ENCODE data around the gene HIPK3.

Gene HIPK3

DNA sequence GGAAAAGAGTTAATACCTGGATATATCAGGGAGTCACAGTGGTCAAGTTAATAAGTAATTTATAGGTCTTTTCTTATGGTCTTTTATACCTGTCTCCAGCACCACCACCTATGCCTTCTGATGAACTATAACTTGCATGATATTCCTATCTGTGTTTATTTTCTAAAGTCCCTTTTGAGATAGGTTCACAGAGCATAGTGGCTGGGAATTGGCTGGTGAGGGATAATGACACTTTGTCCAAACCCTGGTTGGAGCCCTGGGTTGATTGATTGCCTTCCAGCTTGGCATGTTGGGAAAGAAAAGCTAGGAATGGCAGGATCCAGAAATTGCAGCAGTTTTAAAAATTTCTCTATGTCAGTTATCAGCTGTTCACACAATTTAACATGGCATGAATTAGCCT lies 23.2 kb downstream of the HIPK3 start:
- Histone ChIP-seq H3K27ac (ENCODE audit: low read length) (no peak overlapping the region), H3K9ac (ENCODE audit: low read depth, low read length) (no peak overlapping the region), H3K4me3 (ENCODE audit: low read depth in 1 of 2, low read length in 2 of 2) (no peak overlapping the region), H3K4me2 (ENCODE audit: insufficient read depth, low read length) (no peak overlapping the region), H2AFZ (ENCODE audit: low read depth, low read length) (no peak overlapping the region), H3K9me3 (ENCODE audit: insufficient read depth, low read length, severe bottlenecking) (no peaks in the 10 kb centered on the region), H3K36me3 (ENCODE audit: insufficient read depth, low read length) (no peaks in the 10 kb centered on the region), H3K27me3 (ENCODE audit: insufficient read depth, low read length, poor library complexity) (no peaks in the 10 kb centered on the region), H4K20me1 (ENCODE audit: insufficient read depth, low read length) (peaks cover 37% of the 10 kb centered on the region), H3K4me1 (ENCODE audit: insufficient read depth, low read length) (no peaks in the 10 kb centered on the region), H3K79me2 (ENCODE audit: insufficient read depth, low read length) (peaks cover 97% of the 10 kb centered on the region)
- no peak for DNase-seq
- no peak for TF ChIP-seq EZH2 (IDR thresholded peaks at IDR 0.05; ENCODE audit: borderline replicate concordance, low read depth, low read length, severe bottlenecking)
- TF ChIP-seq, protein P1, sequence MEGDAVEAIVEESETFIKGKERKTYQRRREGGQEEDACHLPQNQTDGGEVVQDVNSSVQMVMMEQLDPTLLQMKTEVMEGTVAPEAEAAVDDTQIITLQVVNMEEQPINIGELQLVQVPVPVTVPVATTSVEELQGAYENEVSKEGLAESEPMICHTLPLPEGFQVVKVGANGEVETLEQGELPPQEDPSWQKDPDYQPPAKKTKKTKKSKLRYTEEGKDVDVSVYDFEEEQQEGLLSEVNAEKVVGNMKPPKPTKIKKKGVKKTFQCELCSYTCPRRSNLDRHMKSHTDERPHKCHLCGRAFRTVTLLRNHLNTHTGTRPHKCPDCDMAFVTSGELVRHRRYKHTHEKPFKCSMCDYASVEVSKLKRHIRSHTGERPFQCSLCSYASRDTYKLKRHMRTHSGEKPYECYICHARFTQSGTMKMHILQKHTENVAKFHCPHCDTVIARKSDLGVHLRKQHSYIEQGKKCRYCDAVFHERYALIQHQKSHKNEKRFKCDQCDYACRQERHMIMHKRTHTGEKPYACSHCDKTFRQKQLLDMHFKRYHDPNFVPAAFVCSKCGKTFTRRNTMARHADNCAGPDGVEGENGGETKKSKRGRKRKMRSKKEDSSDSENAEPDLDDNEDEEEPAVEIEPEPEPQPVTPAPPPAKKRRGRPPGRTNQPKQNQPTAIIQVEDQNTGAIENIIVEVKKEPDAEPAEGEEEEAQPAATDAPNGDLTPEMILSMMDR (IDR thresholded peaks at IDR 0.05; ENCODE audit: borderline replicate concordance, extremely low read depth, low read length, poor library complexity, severe bottlenecking), result no peak
- no peak for ATAC-seq (ENCODE audit: insufficient read depth, low read depth)

DNA sequence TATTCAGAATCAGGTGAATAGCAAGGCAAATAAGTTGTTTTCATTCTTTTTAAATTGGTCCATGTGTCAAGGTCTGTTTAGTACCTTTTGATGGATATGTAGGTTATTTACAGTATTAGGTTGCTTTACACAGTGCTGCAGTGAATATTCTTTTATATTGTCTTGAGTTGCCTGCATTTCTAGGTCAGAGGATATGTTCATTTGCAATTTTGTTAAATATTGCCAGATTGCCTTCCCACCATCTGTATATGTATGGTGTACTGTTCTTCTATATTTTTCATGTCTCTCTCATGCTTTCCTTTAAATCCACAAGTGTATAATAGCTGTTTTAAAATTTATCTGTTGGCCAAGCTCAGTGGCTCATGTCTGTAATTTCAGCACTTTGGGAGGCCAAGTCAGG lies 24.6 kb downstream of the HIPK3 start:
- H3K4me1 ChIP-seq (ENCODE audit: insufficient read depth, low read length), result no peaks in the 10 kb centered on the region
- H3K9ac ChIP-seq (ENCODE audit: low read depth, low read length), result no peak overlapping the region
- H4K20me1 ChIP-seq (ENCODE audit: insufficient read depth, low read length), result peaks cover 32% of the 10 kb centered on the region
- H3K4me3 ChIP-seq (ENCODE audit: low read depth in 1 of 2, low read length in 2 of 2), result no peak overlapping the region
- peaks cover 95% of the 10 kb centered on the region for H3K79me2 ChIP-seq (ENCODE audit: insufficient read depth, low read length)
- no peak overlapping the region for H3K27ac ChIP-seq (ENCODE audit: low read length)
- TF ChIP-seq EZH2 (IDR thresholded peaks at IDR 0.05; ENCODE audit: borderline replicate concordance, low read depth, low read length, severe bottlenecking), result no peak
- TF ChIP-seq, protein P1 (IDR thresholded peaks at IDR 0.05; ENCODE audit: borderline replicate concordance, extremely low read depth, low read length, poor library complexity, severe bottlenecking), result no peak
- no peak overlapping the region for H2AFZ ChIP-seq (ENCODE audit: low read depth, low read length)
- no peaks in the 10 kb centered on the region for H3K27me3 ChIP-seq (ENCODE audit: insufficient read depth, low read length, poor library complexity)
- DNase-seq (no peak), ATAC-seq (ENCODE audit: insufficient read depth, low read depth) (no peak)
- H3K9me3 ChIP-seq (ENCODE audit: insufficient read depth, low read length, severe bottlenecking), result no peaks in the 10 kb centered on the region
- no peak overlapping the region for H3K4me2 ChIP-seq (ENCODE audit: insufficient read depth, low read length)
- peaks cover 10% of the 10 kb centered on the region for H3K36me3 ChIP-seq (ENCODE audit: insufficient read depth, low read length)

DNA sequence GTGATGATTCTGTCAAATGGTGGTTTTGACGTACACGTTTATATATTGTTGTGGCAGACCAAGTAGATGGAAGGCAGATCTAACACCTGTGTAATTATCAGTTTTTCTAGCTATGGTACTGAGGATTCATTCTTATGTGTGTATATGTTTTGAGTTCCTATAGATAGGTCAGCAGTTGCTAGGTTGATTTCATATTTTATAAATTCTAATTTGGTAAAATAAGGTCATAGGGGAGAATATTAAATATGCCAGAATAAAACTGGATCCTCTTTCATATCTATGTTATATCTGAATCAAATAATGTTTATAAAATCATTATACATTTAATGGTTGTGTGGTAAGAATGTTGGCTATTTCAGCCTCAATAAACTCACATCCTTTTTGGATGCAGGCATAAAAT lies 27.6 kb downstream of the HIPK3 start:
- no peak for TF ChIP-seq EZH2 (IDR thresholded peaks at IDR 0.05; ENCODE audit: borderline replicate concordance, low read depth, low read length, severe bottlenecking)
- TF ChIP-seq, protein P1 (IDR thresholded peaks at IDR 0.05; ENCODE audit: borderline replicate concordance, extremely low read depth, low read length, poor library complexity, severe bottlenecking), result no peak
- H3K79me2 ChIP-seq (ENCODE audit: insufficient read depth, low read length), result peaks cover 93% of the 10 kb centered on the region
- H3K27ac ChIP-seq (ENCODE audit: low read length), result no peak overlapping the region
- no peaks in the 10 kb centered on the region for H3K27me3 ChIP-seq (ENCODE audit: insufficient read depth, low read length, poor library complexity)
- peaks cover 24% of the 10 kb centered on the region for H4K20me1 ChIP-seq (ENCODE audit: insufficient read depth, low read length)
- no peaks in the 10 kb centered on the region for H3K9me3 ChIP-seq (ENCODE audit: insufficient read depth, low read length, severe bottlenecking)
- ATAC-seq (ENCODE audit: insufficient read depth, low read depth) (no peak), DNase-seq (no peak)
- no peak overlapping the region for H2AFZ ChIP-seq (ENCODE audit: low read depth, low read length)
- H3K4me1 ChIP-seq (ENCODE audit: insufficient read depth, low read length), result no peaks in the 10 kb centered on the region
- no peak overlapping the region for H3K9ac ChIP-seq (ENCODE audit: low read depth, low read length)
- no peak overlapping the region for H3K4me3 ChIP-seq (ENCODE audit: low read depth in 1 of 2, low read length in 2 of 2)
- peaks cover 26% of the 10 kb centered on the region for H3K36me3 ChIP-seq (ENCODE audit: insufficient read depth, low read length)
- H3K4me2 ChIP-seq (ENCODE audit: insufficient read depth, low read length), result no peak overlapping the region

DNA sequence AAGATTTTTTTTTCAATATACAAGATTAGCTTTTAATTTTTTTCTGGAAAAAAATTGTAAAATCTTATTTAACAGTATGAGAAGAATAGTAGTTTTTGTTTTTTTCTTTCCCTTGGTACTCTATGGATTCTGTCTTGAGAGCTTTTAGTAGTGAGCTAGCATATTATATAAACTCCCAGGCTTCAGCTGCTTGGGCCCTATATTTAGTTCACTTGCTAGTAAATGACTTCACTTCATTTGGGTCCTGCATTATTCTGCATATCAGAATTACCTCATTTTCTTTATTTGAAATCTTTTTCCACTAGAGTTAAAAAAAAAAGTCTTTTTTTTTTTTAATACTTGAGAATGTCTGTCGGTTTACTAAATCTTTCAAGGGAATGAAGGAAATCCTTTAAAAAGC lies 33.1 kb downstream of the HIPK3 start:
- Histone ChIP-seq H3K27ac (ENCODE audit: low read length) (no peak overlapping the region), H3K79me2 (ENCODE audit: insufficient read depth, low read length) (peaks cover 86% of the 10 kb centered on the region), H3K4me3 (ENCODE audit: low read depth in 1 of 2, low read length in 2 of 2) (no peak overlapping the region), H2AFZ (ENCODE audit: low read depth, low read length) (no peak overlapping the region), H3K36me3 (ENCODE audit: insufficient read depth, low read length) (peaks cover 38% of the 10 kb centered on the region), H3K9me3 (ENCODE audit: insufficient read depth, low read length, severe bottlenecking) (no peaks in the 10 kb centered on the region), H4K20me1 (ENCODE audit: insufficient read depth, low read length) (peaks cover 3% of the 10 kb centered on the region; the same call in 1 of the 2 replicates), H3K9ac (ENCODE audit: low read depth, low read length) (no peak overlapping the region), H3K4me2 (ENCODE audit: insufficient read depth, low read length) (no peak overlapping the region), H3K4me1 (ENCODE audit: insufficient read depth, low read length) (no peaks in the 10 kb centered on the region), H3K27me3 (ENCODE audit: insufficient read depth, low read length, poor library complexity) (no peaks in the 10 kb centered on the region)
- DNase-seq, result no peak
- TF ChIP-seq, protein P1 (IDR thresholded peaks at IDR 0.05; ENCODE audit: borderline replicate concordance, extremely low read depth, low read length, poor library complexity, severe bottlenecking), result no peak
- TF ChIP-seq EZH2 (IDR thresholded peaks at IDR 0.05; ENCODE audit: borderline replicate concordance, low read depth, low read length, severe bottlenecking), result no peak
- ATAC-seq (ENCODE audit: insufficient read depth, low read depth), result no peak
